K562 (cell line): ENCODE data around the gene SPTBN4. TPM values are rescaled to one million over a fixed set of nuclear protein-coding genes. Genes with fewer than 3 reads are reported as not detected.

Source experiments
- ATF1 ChIP-seq, 2 experiments: fragments of 450-650 bp in 1 of 2; IDR thresholded peaks; 2 replicates each; pipeline ENCODE4 v1.6.1; 2016; ENCODE audit warnings: missing compliant biosample characterization in 1 of 2, missing genetic modification characterization in 1 of 2
- CBFA2T3 ChIP-seq: fragments of 450-650 bp; IDR thresholded peaks from 2 replicates; pipeline ENCODE4 v1.6.1; 2017
- CEBPB ChIP-seq: fragments of 450-650 bp; IDR thresholded peaks from 2 replicates; pipeline ENCODE4 v1.6.1; 2016; ENCODE audit warnings: missing genetic modification characterization, missing compliant biosample characterization
- DPF2 ChIP-seq: fragments of 450-650 bp; IDR thresholded peaks from 2 replicates; pipeline ENCODE4 v1.6.1; 2016
- ERF ChIP-seq: fragments of 450-650 bp; formaldehyde crosslinking; IDR thresholded peaks from 2 replicates; pipeline ENCODE4 v1.4.0; 2020; ENCODE audit warnings: mild to moderate bottlenecking, mixed read lengths
- HMGN3 ChIP-seq: IDR thresholded peaks from 2 replicates; pipeline ENCODE4 v1.6.1; 2011; ENCODE audit warnings: borderline replicate concordance, low read depth, mild to moderate bottlenecking, mixed read lengths, low read length; ENCODE audit not compliant: insufficient read length; ENCODE audit errors: extremely low read depth
- JUN ChIP-seq, 2 experiments: sonication (generic) in 1 of 2; formaldehyde crosslinking in 1 of 2; IDR thresholded peaks; 2 replicates each; pipeline versions ENCODE4 v1.6.1 to v1.8.0; 2012 to 2022; ENCODE audit warnings: borderline replicate concordance in 2 of 2, mild to moderate bottlenecking in 2 of 2, improper control_type of control experiment in 1 of 2, low read depth in 1 of 2, low read length in 1 of 2, missing genetic modification reagents in 1 of 2
- KLF13 ChIP-seq: fragments of 450-650 bp; IDR thresholded peaks from 2 replicates; pipeline ENCODE4 v1.6.1; 2016; ENCODE audit warnings: missing genetic modification characterization, low read depth, mild to moderate bottlenecking, missing compliant biosample characterization, moderate library complexity, borderline replicate concordance
- MAZ ChIP-seq, 2 experiments: fragments of 450-650 bp in 1 of 2; sonication (generic) in 1 of 2; formaldehyde crosslinking; IDR thresholded peaks in 1 of 2; conservative IDR thresholded peaks in 1 of 2; 2 replicates each; pipeline versions ENCODE4 v1.4.0 to v1.5.0; 2020; ENCODE audit warnings: mild to moderate bottlenecking in 1 of 2, missing genetic modification reagents in 1 of 2
- MBD2 ChIP-seq: sonication (generic); IDR thresholded peaks from 2 replicates; pipeline ENCODE4 v1.6.1; 2016; ENCODE audit warnings: low read depth, borderline replicate concordance
- MIER1 ChIP-seq: fragments of 450-650 bp; IDR thresholded peaks from 2 replicates; pipeline ENCODE4 v1.6.1; 2016; ENCODE audit warnings: antibody characterized with exemption, mild to moderate bottlenecking, low read depth
- MLLT1 ChIP-seq, 2 experiments: fragments of 450-650 bp; IDR thresholded peaks; 2 replicates each; pipeline ENCODE4 v1.6.1; 2016
- MYC ChIP-seq, 2 experiments: fragments of 250-450 bp in 1 of 2; sonication (Bioruptor Pico) in 1 of 2; IDR thresholded peaks; 2 replicates each; pipeline versions ENCODE4 v1.5.1 to v1.6.1; 2012 to 2021; ENCODE audit warnings: low read depth in 2 of 2, borderline replicate concordance in 1 of 2, improper control_type of control experiment in 1 of 2, low read length in 1 of 2, mild to moderate bottlenecking in 1 of 2, moderate library complexity in 1 of 2
- MYNN ChIP-seq, 2 experiments: sonication (generic); formaldehyde crosslinking in 1 of 2; IDR thresholded peaks; 2 replicates each; pipeline versions ENCODE4 v1.5.0 to v1.6.1; 2016 to 2020; ENCODE audit warnings: antibody characterized with exemption in 1 of 2, missing genetic modification reagents in 1 of 2
- NRF1 ChIP-seq, 2 experiments: fragments of 450-650 bp; IDR thresholded peaks in 1 of 2; conservative IDR thresholded peaks in 1 of 2; 2 replicates each; pipeline ENCODE4 v1.6.1; 2014; ENCODE audit warnings: mild to moderate bottlenecking in 2 of 2
- POLR2G ChIP-seq: fragments of 200-400 bp; formaldehyde crosslinking; IDR thresholded peaks from 2 replicates; pipeline ENCODE4 v1.6.1; 2017; ENCODE audit warnings: low read depth, mild to moderate bottlenecking, antibody characterized with exemption, low read length, moderate library complexity
- RFX5 ChIP-seq: IDR thresholded peaks from 2 replicates; pipeline ENCODE4 v1.6.1; 2011; ENCODE audit warnings: low read depth, mild to moderate bottlenecking, improper control_type of control experiment, low read length
- SIX5 ChIP-seq, 2 experiments: IDR thresholded peaks; 2 replicates each; pipeline ENCODE4 v1.6.1; 2011; ENCODE audit warnings: low read length in 2 of 2, borderline replicate concordance in 1 of 2, low read depth in 1 of 2, mild to moderate bottlenecking in 1 of 2, moderate library complexity in 1 of 2; ENCODE audit not compliant: insufficient read depth in 1 of 2
- SMARCA5 ChIP-seq: fragments of 450-650 bp; IDR thresholded peaks from 2 replicates; pipeline ENCODE4 v1.6.1; 2016
- SP1 ChIP-seq: sonication (generic); formaldehyde crosslinking; IDR thresholded peaks from 2 replicates; pipeline ENCODE4 v1.8.1; 2022; ENCODE audit warnings: mild to moderate bottlenecking, missing genetic modification reagents
- TBP ChIP-seq: optimal IDR thresholded peaks from 2 replicates; pipeline ENCODE3; 2011; ENCODE audit warnings: low read depth, low read length, improper control_type of control experiment
- TCF3 ChIP-seq: sonication (generic); formaldehyde crosslinking; IDR thresholded peaks from 2 replicates; pipeline ENCODE4 v1.4.0; 2020; ENCODE audit warnings: mild to moderate bottlenecking, missing genetic modification reagents
- TCF7 ChIP-seq: sonication (generic); IDR thresholded peaks from 2 replicates; pipeline ENCODE4 v1.6.1; 2016; ENCODE audit warnings: antibody characterized with exemption, borderline replicate concordance
- TEAD4 ChIP-seq, 2 experiments: sonication (generic) in 1 of 2; formaldehyde crosslinking in 1 of 2; IDR thresholded peaks; 2 replicates each; pipeline versions ENCODE4 v1.6.1 to v1.8.0; 2012 to 2022; ENCODE audit warnings: borderline replicate concordance in 1 of 2, inconsistent platforms in 1 of 2, low read length in 1 of 2, mild to moderate bottlenecking in 1 of 2, missing genetic modification reagents in 1 of 2
- ZFPM2 ChIP-seq: fragments of 250-450 bp; sonication (Bioruptor Pico); IDR thresholded peaks from 2 replicates; pipeline ENCODE4 v1.5.1; 2022; ENCODE audit warnings: mild to moderate bottlenecking
- ZKSCAN1 ChIP-seq: fragments of 150-350 bp; IDR thresholded peaks from 2 replicates; pipeline ENCODE4 v1.6.1; 2016; ENCODE audit warnings: low read depth, low read length
- polyA plus RNA-seq, 8 experiments: library from polyadenylated mRNA; depleted of rRNA in 4 of 8; stranded (reverse) in 5 of 8; unstranded in 3 of 8; fragments of >200 nt; fragmentation: Nextera tagmentation in 2 of 8; fragmentation: Illumina TruSeq in 1 of 8; extraction: Ambion mirVana in 2 of 8; extraction: Trizol in 1 of 8; gene quantifications; 2 replicates each; pipeline versions ENCODE4 v1.2.1 to v1.2.3, GENCODE V29; 2011 to 2014; ENCODE audit warnings: inconsistent platforms in 1 of 8, missing spikeins in 1 of 8
- total RNA-seq, 7 experiments: library from RNA; depleted of rRNA in 6 of 7; stranded (reverse); fragments of >200 nt in 6 of 7; fragmentation: Illumina TruSeq in 2 of 7; extraction: Trizol in 2 of 7; gene quantifications; 2 replicates each; pipeline versions ENCODE4 v1.2.1 to v1.2.3, GENCODE V29; 2011 to 2021; ENCODE audit warnings: low replicate concordance in 1 of 7

The SPTBN4 gene
- total and polyA plus RNA-seq, 9 of the 15 experiments (the other 6 are each of a cell fraction or from before 2014, with no cell fraction given) = 0.01 to 1.5 (median 0.86) TPM

GRCh38 chr19:40623403-40624251 lies 156.8 kb downstream of the SPTBN4 start (continued):
- peak; percentile 74 for TF ChIP-seq MYC (IDR thresholded peaks at IDR 0.05; ENCODE audit: low read depth, low read length)
- TF ChIP-seq MYC (CRISPR knock-in tag; IDR thresholded peaks at IDR 0.05; ENCODE audit: borderline replicate concordance, low read depth) = no peak
- peak; percentile 80 to 84 for TF ChIP-seq NRF1 (conservative IDR thresholded peaks at IDR 0.05 in 1 of 2, IDR thresholded peaks at IDR 0.05 in 1 of 2)
- TF ChIP-seq TCF3 = peak; percentile 56
- TF ChIP-seq JUN (IDR thresholded peaks at IDR 0.05; ENCODE audit: borderline replicate concordance, low read depth, low read length) = peak; percentile 18; the same call in 1 of the 2 replicates
- no peak for TF ChIP-seq JUN (CRISPR knock-in tag; IDR thresholded peaks at IDR 0.05; ENCODE audit: borderline replicate concordance)
- TF ChIP-seq MAZ (CRISPR knock-in tag; conservative IDR thresholded peaks at IDR 0.05 in 1 of 2, IDR thresholded peaks at IDR 0.05 in 1 of 2) = peak; percentile 69 to 71
- peak; percentile 59 for TF ChIP-seq POLR2G
- TF ChIP-seq ATF1 (CRISPR knock-in tag; IDR thresholded peaks at IDR 0.05) = no peak
- TF ChIP-seq ATF1 (tag; IDR thresholded peaks at IDR 0.05) = peak; percentile 78
- peak; percentile 46; the same call in 1 of the 2 replicates for TF ChIP-seq SMARCA5
- no peak for TF ChIP-seq RFX5
- peak; percentile 55 for TF ChIP-seq CBFA2T3
- TF ChIP-seq ERF (CRISPR knock-in tag) = 0 out of 2 replicates have a peak, but pooled peaks have one; percentile 19
- TF ChIP-seq TBP = peak; percentile 51
- TF ChIP-seq TEAD4 (IDR thresholded peaks at IDR 0.05; ENCODE audit: low read length) = peak; percentile 35
- no peak for TF ChIP-seq TEAD4 (CRISPR knock-in tag; IDR thresholded peaks at IDR 0.05; ENCODE audit: borderline replicate concordance)
- peak in 1 of 2 experiments; percentile 16; a peak in 1 of 4 replicates for TF ChIP-seq MLLT1 (IDR thresholded peaks at IDR 0.05)
- peak; percentile 81 for TF ChIP-seq DPF2
- no peak for TF ChIP-seq SIX5 (IDR thresholded peaks at IDR 0.05; ENCODE audit: borderline replicate concordance in 1 of 2, insufficient read depth in 1 of 2, low read depth in 1 of 2, low read length in 2 of 2)
- 0 out of 2 replicates have a peak, but pooled peaks have one; percentile 50 for TF ChIP-seq MYNN (IDR thresholded peaks at IDR 0.05)
- TF ChIP-seq MYNN (CRISPR knock-in tag; IDR thresholded peaks at IDR 0.05) = no peak
- TF ChIP-seq TCF7 = peak; percentile 14; the same call in 1 of the 2 replicates
- TF ChIP-seq ZFPM2 (CRISPR knock-in tag) = no peak
- peak; percentile 52 for TF ChIP-seq ZKSCAN1
- TF ChIP-seq SP1 (CRISPR knock-in tag) = peak; percentile 94
- TF ChIP-seq KLF13 (tag) = peak; percentile 18; the same call in 1 of the 2 replicates
- 0 out of 2 replicates have a peak, but pooled peaks have one; percentile 21 for TF ChIP-seq MIER1
- peak; percentile 93 for TF ChIP-seq HMGN3
- TF ChIP-seq CEBPB (tag) = peak; percentile 41; the same call in 1 of the 2 replicates
- TF ChIP-seq MBD2 = peak; percentile 12; the same call in 1 of the 2 replicates
